HG02798 (cell line): ENCODE results near the gene OPTN.
A peak's percentile ranks its signal among the peaks of the same experiment; 100 is the strongest.
"Not testable (repeated sequence)": the region's sequence is repeated elsewhere in the genome, so short reads cannot be mapped to it uniquely, and the experiment has no call there.

Source experiments
- ATAC-seq: cut with Tn5 transposase; IDR thresholded peaks from one replicate; pipeline ENCODE4 v1.9.1; 2021; ENCODE audit warnings: mild to moderate bottlenecking; ENCODE audit not compliant: unreplicated experiment, poor library complexity

OPTN gene

DNA sequence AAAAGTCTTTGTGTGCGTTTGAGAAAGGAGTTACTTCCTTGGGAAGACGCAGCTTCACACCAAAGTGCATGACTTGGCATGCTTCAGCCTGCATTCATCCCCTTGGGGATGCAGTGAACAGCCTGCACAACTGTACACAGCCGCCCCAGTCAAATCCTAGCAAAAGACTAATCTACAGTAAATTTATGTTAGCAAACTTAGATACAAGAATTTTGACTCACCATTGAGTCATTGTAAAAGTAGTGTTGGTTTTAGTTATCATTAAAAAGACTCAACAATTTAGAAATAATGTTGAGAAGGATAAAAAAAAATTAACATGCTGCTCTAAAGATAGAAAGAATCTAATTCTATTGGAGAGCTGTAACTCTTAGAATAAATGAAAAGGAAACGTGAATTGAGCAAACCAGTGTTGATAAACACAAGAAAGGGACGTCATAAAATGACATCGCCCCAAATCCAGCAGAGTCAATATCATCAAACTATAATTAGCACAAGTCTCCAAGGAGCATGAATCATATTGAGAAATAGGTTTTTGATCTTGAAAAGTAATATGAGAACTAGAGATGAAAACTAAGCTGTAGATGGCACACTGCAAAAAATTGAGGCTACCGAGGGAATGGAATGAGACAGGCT lies 11.9 kb upstream of the OPTN start:
- ATAC-seq, result no peak

GRCh38 chr10:13089345-13089744 lies 10.6 kb upstream of the OPTN start:
- no peak for ATAC-seq

DNA sequence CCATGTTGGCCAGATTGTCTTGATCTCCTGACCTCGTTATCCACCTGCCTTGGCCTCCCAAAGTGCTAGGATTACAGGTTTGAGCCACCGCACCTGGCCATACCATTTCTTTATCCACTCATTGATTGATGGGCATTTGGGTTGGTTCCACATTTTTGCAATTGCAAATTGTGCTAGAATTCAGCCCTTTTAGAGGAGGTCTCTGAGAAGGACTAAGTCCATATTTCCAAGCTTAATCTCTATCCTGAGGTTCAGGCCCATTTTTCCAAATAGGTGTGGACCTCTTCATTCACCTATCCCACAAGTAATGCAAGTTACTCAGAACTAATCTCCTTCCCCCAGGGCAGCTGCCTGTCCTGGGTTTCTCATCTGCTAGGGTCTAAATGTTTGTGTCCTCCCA lies 9.7 kb upstream of the OPTN start:
- ATAC-seq, result no peak

DNA sequence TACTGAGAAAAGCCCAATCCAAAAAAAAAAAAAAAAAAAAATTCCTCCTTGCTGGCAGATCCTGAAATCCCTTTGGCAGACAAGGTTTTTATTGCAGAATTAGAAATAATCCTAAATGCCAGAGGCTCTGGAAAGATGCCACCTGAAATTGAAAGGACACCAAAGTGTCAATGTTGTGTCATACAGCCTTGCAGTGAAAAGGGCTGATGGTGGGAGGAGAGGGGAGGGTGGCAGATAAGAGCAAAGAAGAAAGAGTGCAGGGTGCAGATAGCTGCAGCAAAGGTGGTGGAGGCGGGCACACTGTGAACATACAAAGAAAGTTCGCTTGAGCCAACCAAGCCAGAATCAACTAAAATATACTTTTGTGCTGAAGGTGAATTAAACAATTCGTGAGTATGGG lies 8.2 kb upstream of the OPTN start:
- no peak for ATAC-seq

- ATAC-seq, result no peak
Measured at GRCh38 chr10:13092291-13093102, 7.5 kb upstream of the OPTN start.

- not testable (repeated sequence) for ATAC-seq
Measured at GRCh38 chr10:13094082-13094481, 5.9 kb upstream of the OPTN start.

GRCh38 chr10:13095094-13095493 lies 4.9 kb upstream of the OPTN start:
- ATAC-seq, result no peak

DNA sequence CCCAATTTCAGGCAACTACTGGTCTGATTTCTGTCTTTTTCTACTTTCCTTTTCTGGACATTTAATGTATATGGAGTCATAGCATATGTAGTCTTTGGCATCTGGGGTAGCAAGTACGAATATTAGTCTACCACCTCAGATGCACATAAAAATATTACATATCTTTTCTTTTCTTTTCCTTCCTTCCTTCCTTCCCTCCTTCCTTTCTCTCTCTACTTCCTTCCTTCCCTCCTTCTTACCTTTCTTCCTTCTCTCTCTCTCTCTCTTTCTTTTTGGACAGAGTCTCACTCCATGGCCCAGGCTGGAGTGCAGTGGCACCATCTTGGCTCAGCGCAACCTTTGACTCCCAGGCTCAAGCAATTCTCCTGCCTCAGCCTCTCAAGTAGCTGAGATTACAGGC lies 4.0 kb upstream of the OPTN start:
- ATAC-seq, result no peak

GRCh38 chr10:13099144-13099665 lies 758 bp upstream of the OPTN start:
- peak; percentile 32 for ATAC-seq

DNA sequence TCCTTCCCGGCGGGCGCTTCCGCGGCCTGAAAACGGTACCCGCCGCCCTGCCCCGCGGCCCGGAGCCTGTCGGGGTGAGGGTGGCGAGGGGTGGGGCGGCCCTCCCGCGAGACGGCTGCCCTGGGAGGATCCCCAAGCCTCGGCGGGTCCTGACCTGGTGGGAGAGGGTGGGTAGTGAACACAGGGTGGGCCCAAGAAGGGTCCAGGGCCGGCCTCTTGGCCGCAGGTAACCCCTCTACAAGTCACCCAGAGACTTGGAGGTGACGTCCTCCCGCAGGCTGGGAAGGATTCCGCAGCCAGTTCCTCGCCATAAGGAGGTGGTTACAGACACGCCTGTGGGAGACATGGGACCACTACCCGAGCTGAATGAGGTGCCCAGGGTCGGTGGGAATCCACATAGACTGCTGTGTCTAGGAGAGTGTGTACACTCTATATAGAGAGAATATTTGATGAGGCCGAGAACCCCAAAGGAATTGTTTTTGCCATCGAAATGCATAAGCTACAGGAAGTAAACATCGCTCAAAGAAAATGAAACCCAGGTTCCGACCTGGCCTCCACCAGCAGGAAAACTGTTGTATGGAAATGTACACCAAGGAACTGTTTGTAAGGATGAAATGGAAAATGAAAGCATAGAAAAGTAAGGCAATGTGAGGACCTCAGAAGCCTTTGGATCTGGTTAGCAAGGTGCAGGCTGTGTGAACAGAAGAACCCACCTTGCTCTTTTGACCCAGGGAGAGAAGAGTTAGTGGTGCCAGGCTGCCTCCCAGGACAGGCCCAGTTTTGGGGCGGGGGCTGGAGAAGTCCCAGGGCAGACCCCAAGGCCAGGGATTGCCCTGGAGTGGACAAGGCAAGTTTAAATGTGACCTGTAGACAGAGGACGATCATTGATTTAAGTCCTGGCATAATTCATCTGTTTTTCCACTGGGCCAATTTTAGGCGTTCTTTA lies 659 bp downstream of the OPTN start:
- ATAC-seq, result peak; percentile 26

GRCh38 chr10:13102002-13102794 lies 2.2 kb downstream of the OPTN start:
- no peak for ATAC-seq

DNA sequence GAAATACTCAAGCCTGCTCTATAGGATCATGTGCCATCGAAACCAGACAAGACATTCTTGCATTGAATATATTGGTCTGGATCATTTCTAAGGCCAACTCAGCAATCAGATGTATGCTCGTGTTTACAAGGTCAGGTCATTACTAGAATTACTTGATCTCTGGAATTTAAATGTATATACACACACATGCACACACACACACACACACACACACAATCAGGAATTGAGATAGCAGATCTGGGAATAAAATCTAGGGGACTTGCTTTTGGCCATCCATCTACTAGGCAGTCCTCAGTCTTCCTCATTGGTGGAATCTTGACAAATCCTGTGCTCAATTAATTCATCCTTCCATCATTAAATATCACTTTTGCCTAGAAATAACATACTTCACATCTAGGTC lies 3.6 kb downstream of the OPTN start:
- no peak for ATAC-seq

GRCh38 chr10:13104697-13105096 lies 4.7 kb downstream of the OPTN start:
- ATAC-seq, result no peak

DNA sequence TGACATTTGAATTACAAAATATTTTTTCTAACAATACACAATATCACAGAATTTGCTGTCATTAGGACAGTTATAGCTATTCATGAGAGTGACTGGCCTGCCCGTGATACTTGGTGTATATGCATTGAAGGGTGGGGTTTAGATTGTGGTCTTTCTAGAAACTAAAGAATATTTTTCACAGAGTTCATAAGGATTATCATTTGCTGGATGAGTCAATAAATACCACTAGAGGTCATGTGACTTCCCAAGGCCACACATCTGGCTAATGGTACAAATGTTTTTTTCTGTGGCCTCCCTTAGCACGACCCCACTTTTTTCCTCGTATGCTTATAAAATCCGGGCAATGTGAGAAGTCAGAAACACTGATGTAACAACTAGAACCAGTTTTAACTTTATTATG lies 5.2 kb downstream of the OPTN start:
- ATAC-seq, result no peak

GRCh38 chr10:13106387-13107045 lies 6.6 kb downstream of the OPTN start:
- ATAC-seq, result no peak

- ATAC-seq, result no peak
Measured at GRCh38 chr10:13110908-13111307, 10.9 kb downstream of the OPTN start.

DNA sequence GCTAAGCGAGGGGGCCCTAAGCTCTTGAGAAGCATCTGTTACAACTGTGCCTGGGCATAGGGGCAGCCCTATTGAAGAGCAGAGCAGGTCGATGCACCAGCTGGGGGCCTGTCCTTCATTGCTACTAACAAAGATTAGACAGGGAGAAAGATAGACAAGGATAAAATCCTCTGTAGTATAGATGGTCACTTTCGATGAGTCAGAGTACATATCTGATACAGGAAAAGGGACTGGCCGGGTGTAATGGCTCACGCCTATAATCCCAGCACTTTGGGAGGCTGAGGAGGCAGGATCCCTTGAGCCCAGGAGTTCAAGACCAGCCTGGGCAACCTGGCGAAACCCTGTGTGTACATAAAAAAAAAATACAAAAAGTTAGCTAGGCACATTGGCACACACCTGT lies 13.6 kb downstream of the OPTN start:
- ATAC-seq, result no peak

DNA sequence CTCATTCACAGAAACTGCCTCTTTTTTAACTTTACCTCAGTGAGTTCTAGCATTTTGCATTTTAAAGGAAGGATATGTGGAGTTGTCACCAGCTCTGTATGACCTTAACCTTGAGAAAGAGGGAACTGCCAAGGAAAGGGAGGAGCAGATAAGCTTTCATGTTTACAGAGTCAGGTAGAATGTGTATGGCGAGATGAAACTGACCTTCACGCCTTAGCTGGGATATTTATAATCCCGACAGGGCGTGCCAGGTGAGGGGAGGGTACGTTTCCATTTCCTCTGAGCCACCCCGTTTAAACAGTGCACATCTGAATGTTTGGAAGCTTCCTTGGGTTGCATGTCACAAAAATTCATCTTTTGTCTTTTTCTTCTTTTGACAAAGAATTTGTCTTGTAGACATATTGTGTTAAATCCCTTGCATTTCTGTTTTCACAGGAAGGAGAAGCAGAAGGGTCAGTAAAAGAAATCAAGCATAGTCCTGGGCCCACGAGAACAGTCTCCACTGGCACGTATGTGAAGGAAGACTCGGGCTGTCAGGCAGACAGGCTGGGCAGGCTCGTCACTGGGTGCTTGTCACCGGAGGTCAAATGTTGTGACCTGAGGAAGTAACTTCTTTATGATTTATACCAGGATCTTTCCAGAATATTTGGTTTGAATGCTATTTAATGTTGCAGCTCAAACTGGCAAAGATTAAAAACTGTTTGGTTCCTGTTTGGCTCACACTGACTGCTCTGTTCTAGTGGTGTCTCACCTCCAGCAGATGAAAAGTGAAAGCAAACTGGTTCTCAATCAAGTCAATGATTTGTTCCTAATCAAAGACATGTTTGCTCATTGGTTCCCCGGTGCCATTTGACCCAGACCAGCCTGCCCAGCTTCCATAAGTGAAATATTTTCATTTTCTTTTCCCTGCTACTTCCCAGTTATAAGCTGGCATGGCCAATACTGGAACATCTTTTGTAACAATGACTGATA lies 16.2 kb downstream of the OPTN start:
- no peak for ATAC-seq
